Fibroblast of lung (primary cell): ENCODE results near the gene LCNL1. TPM values are rescaled to one million over a fixed set of nuclear protein-coding genes. Genes with fewer than 3 reads are reported as not detected.

Experiments used
- DNase-seq, 2 donors: peaks; one replicate each; pipeline versions ENCODE4 v3.0.0 to v3.0.0-alpha.2; 2010; ENCODE audit warnings: low read depth in 2 of 2
- H2AFZ ChIP-seq: 2 replicates; pipeline ENCODE4 v1.5.1; 2012; ENCODE audit warnings: low read length, control low read depth, inconsistent platforms
- H3K27ac ChIP-seq: 2 replicates; pipeline ENCODE4 v1.5.1; 2011; ENCODE audit warnings: low read length, control low read depth; ENCODE audit not compliant: insufficient read depth
- H3K27me3 ChIP-seq: 2 replicates; pipeline ENCODE4 v1.5.1; 2011; ENCODE audit warnings: mild to moderate bottlenecking, low read length; ENCODE audit not compliant: control insufficient read depth, insufficient read depth
- H3K36me3 ChIP-seq: 2 replicates; pipeline ENCODE4 v1.5.1; 2011; ENCODE audit warnings: low read length; ENCODE audit not compliant: control insufficient read depth, insufficient read depth
- H3K4me1 ChIP-seq: 2 replicates; pipeline ENCODE4 v1.5.1; 2011; ENCODE audit warnings: low read length; ENCODE audit not compliant: control insufficient read depth, insufficient read depth; ENCODE audit errors: extremely low read depth
- H3K4me2 ChIP-seq: 2 replicates; pipeline ENCODE4 v1.5.1; 2011; ENCODE audit warnings: low read length, control low read depth; ENCODE audit not compliant: insufficient read depth; ENCODE audit errors: extremely low read depth
- H3K4me3 ChIP-seq, 4 experiments: fragments of 200-600 bp in 1 of 4; sonication (generic) in 1 of 4; replicated peaks in 1 of 4; 2 replicates each; pipeline ENCODE4 v1.5.1; 2011 to 2016; ENCODE audit warnings: low read length in 4 of 4, low read depth in 3 of 4, mild to moderate bottlenecking in 3 of 4, control low read depth in 2 of 4, inconsistent platforms in 1 of 4, mixed read lengths in 1 of 4; ENCODE audit not compliant: insufficient read depth in 1 of 4; ENCODE audit errors: control extremely low read depth in 1 of 4
- H3K79me2 ChIP-seq: 2 replicates; pipeline ENCODE4 v1.5.1; 2012; ENCODE audit warnings: mild to moderate bottlenecking, low read length, inconsistent platforms; ENCODE audit not compliant: control insufficient read depth, insufficient read depth
- H3K9ac ChIP-seq: 2 replicates; pipeline ENCODE4 v1.5.1; 2011; ENCODE audit warnings: mild to moderate bottlenecking, low read length, control low read depth; ENCODE audit not compliant: insufficient read depth
- H3K9me3 ChIP-seq: 2 replicates; pipeline ENCODE4 v1.5.1; 2012; ENCODE audit warnings: low read depth, low read length; ENCODE audit not compliant: control insufficient read depth, insufficient read depth
- H4K20me1 ChIP-seq: 2 replicates; pipeline ENCODE4 v1.5.1; 2011; ENCODE audit warnings: low read length; ENCODE audit not compliant: control insufficient read depth, insufficient read depth; ENCODE audit errors: extremely low read depth
- EZH2 ChIP-seq: IDR thresholded peaks from 2 replicates; pipeline ENCODE4 v1.5.1; 2012; ENCODE audit warnings: low read length, control low read depth, mild to moderate bottlenecking; ENCODE audit errors: missing control alignments
- polyA plus RNA-seq, 2 donors: library from polyadenylated mRNA; depleted of rRNA in 1 of 2; stranded (reverse) in 1 of 2; unstranded in 1 of 2; fragments of >200 nt; gene quantifications; 2 replicates each; pipeline ENCODE4 v1.2.1, GENCODE V29; 2011 to 2012; ENCODE audit warnings: missing spikeins in 1 of 2
- total RNA-seq: library from RNA; depleted of rRNA; stranded (reverse); fragments of >200 nt; gene quantifications from 2 replicates; pipeline ENCODE4 v1.2.1, GENCODE V29; 2014
- TF ChIP-seq, protein P1 (sequence below), 2 donors: IDR thresholded peaks in 1 of 2; conservative IDR thresholded peaks in 1 of 2; 1 replicate in 1 of 2; 2 replicates in 1 of 2; pipeline ENCODE4 v1.5.1; 2011 to 2012; ENCODE audit warnings: low read length in 2 of 2, control low read depth in 1 of 2, inconsistent platforms in 1 of 2, low read depth in 1 of 2, mild to moderate bottlenecking in 1 of 2

Gene LCNL1
- total and polyA plus RNA-seq, 2 donors (not counting 1 experiment from before 2014, with no cell fraction given): 1.4 to 6.3 TPM

DNA sequence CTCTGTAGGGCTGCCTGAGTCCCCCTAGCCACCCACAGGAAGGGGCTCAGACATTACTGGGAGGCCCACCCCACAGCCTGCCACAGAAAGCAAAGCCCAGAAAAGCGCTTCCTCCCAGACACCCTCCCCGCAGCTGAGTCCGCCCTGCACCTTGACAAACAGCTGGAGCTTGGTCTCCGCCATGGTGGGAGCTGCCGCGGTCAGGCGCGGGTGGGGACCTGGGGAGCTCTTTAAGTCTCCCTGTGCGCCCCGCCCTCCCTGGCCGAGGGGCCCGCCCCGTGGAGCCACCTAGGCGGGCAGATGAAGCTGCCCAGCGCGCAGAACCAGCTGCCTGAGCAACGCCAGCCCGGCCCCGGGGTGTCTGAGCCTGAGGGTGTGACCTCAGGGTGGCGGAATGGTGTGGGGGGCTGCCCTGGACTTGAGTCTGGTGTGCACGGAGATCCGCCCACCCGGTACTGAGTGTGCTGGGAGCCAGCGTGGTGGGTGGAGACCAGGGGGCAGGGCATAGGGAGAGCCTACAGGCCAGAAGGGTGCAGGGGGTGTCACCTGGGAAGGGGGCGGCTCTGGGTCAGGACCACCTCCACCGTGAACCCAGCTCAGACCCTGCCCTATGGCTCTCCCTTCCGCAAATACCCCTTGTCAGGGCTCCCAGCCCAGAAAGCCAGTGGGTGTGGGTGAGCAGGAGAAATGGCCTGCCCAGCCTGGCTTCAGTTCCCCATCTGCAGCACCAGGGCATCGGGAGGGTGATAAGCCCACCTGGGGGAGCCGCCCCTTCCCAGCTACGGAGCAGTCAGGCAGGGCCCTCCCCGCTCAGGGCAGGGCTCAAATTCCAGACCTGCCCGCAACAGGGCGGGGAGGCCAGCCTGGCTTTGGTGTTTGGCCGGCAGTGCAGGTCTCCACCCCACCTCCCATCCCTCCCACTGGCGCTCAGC, 13.8 kb downstream of the LCNL1 start, which contains the start of gene CLIC3:
Gene CLIC3 (minus strand): TSS at position 208 of the 932 bp plus-strand sequence. CDS start 25 bp downstream, at position 183.
- no peaks in the 10 kb centered on the region for H3K27me3 ChIP-seq
- peaks cover 18% of the 10 kb centered on the region for H3K4me1 ChIP-seq
- peak within 1 kb of the TSS; percentile 54 for H3K4me2 ChIP-seq
- peaks cover 2% of the 10 kb centered on the region for H3K36me3 ChIP-seq
- peaks cover 4% of the 10 kb centered on the region for H3K79me2 ChIP-seq
- H4K20me1 ChIP-seq: no peaks in the 10 kb centered on the region
- peak in 1 of 2 donors; percentile 36 for DNase-seq
- H2AFZ ChIP-seq: no peak within 1 kb of the TSS
- H3K4me3 ChIP-seq: peak within 1 kb of the TSS in 1 of 4 experiments; percentile 17
- H3K9me3 ChIP-seq: no peaks in the 10 kb centered on the region
- H3K27ac ChIP-seq: no peak within 1 kb of the TSS
- TF ChIP-seq EZH2: no peak
- TF ChIP-seq, protein P1, sequence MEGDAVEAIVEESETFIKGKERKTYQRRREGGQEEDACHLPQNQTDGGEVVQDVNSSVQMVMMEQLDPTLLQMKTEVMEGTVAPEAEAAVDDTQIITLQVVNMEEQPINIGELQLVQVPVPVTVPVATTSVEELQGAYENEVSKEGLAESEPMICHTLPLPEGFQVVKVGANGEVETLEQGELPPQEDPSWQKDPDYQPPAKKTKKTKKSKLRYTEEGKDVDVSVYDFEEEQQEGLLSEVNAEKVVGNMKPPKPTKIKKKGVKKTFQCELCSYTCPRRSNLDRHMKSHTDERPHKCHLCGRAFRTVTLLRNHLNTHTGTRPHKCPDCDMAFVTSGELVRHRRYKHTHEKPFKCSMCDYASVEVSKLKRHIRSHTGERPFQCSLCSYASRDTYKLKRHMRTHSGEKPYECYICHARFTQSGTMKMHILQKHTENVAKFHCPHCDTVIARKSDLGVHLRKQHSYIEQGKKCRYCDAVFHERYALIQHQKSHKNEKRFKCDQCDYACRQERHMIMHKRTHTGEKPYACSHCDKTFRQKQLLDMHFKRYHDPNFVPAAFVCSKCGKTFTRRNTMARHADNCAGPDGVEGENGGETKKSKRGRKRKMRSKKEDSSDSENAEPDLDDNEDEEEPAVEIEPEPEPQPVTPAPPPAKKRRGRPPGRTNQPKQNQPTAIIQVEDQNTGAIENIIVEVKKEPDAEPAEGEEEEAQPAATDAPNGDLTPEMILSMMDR (conservative IDR thresholded peaks at IDR 0.05 in 1 of 2, IDR thresholded peaks at IDR 0.05 in 1 of 2; ENCODE audit: low read depth in 1 of 2, low read length in 2 of 2): no peak
- H3K9ac ChIP-seq: no peak within 1 kb of the TSS

DNA sequence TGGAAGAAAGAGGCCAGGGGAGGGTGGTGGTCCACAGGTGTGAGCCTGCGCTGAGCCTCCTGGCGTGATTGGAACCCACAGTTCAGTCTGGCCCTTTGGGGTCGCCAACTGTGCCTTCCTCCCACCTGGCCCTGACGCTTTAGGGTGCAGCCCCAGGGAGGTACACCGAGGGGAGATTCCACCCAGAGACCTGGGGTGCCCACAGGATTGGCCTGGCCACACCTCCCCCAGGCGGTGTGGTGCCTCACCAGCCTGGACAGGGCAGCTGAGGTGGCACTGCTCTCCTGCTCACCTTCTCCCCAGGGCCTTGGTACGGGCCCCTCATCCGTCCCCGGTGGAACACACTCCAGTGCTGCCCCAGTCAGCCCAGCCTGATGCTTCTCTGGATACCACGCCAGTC, 14.6 kb downstream of the LCNL1 start:
- Histone ChIP-seq H3K4me2 (no peak overlapping the region), H3K4me3 (no peak overlapping the region), H3K36me3 (peaks cover 2% of the 10 kb centered on the region), H3K27me3 (no peaks in the 10 kb centered on the region), H3K4me1 (peaks cover 18% of the 10 kb centered on the region), H3K9ac (no peak overlapping the region), H3K9me3 (no peaks in the 10 kb centered on the region), H3K79me2 (peaks cover 4% of the 10 kb centered on the region), H4K20me1 (no peaks in the 10 kb centered on the region), H3K27ac (no peak overlapping the region), H2AFZ (no peak overlapping the region)
- TF ChIP-seq, protein P1 (conservative IDR thresholded peaks at IDR 0.05 in 1 of 2, IDR thresholded peaks at IDR 0.05 in 1 of 2; ENCODE audit: low read depth in 1 of 2, low read length in 2 of 2): no peak
- no peak for TF ChIP-seq EZH2
- DNase-seq: no peak

GRCh38 chr9:136997830-136998234, 15.0 kb downstream of the LCNL1 start:
- DNase-seq: peak in 1 of 2 donors; percentile 29
- no peak overlapping the region for H2AFZ ChIP-seq
- no peak overlapping the region for H3K9ac ChIP-seq

More at GRCh38 chr9:136997830-136998234, 15.0 kb downstream of the LCNL1 start:
- H3K4me2 ChIP-seq: no peak overlapping the region
- H3K9me3 ChIP-seq: no peaks in the 10 kb centered on the region
- H3K4me1 ChIP-seq: peaks cover 16% of the 10 kb centered on the region
- no peaks in the 10 kb centered on the region for H4K20me1 ChIP-seq
- H3K4me3 ChIP-seq: no peak overlapping the region
- H3K27me3 ChIP-seq: no peaks in the 10 kb centered on the region
- peaks cover 3% of the 10 kb centered on the region for H3K79me2 ChIP-seq
- H3K36me3 ChIP-seq: peaks cover 2% of the 10 kb centered on the region
- TF ChIP-seq EZH2: no peak
- TF ChIP-seq, protein P1 (conservative IDR thresholded peaks at IDR 0.05 in 1 of 2, IDR thresholded peaks at IDR 0.05 in 1 of 2; ENCODE audit: low read depth in 1 of 2, low read length in 2 of 2): peak in 1 of 2 donors; percentile 7
- H3K27ac ChIP-seq: no peak overlapping the region
